Skin of body (tissue), 2 donors: Measurements from ENCODE around the gene RAB40A. TPM values are rescaled to one million over a fixed set of nuclear protein-coding genes. Genes with fewer than 3 reads are reported as not detected.

Source experiments
- DNase-seq: peaks from one replicate; lab custom pipeline; 2025; lab: John Stamatoyannopoulos, UW
- total RNA-seq: library from RNA; depleted of rRNA; stranded (reverse); fragments of >200 nt; gene quantifications from one replicate; pipeline ENCODE4 v1.2.3, GENCODE V29; 2014

RAB40A gene
- total RNA-seq: 0.30 TPM

- no peak for DNase-seq
Measured at GRCh38 chrX:103519389-103519788, at the start of gene RAB40A. RAB40A (minus strand) TSS chrX:103519489; CDS start chrX:103500756, 18,733 bp downstream.

GRCh38 chrX:103565752-103566151, 46.5 kb upstream of the RAB40A start:
- DNase-seq: no peak

- DNase-seq: no peak
Measured at GRCh38 chrX:103565197-103565596, 45.9 kb upstream of the RAB40A start.

GRCh38 chrX:103562801-103563200, 43.5 kb upstream of the RAB40A start:
- DNase-seq: no peak

GRCh38 chrX:103560256-103560655, 41.0 kb upstream of the RAB40A start:
- no peak for DNase-seq

- DNase-seq: no peak
Measured at GRCh38 chrX:103556963-103557612, 37.8 kb upstream of the RAB40A start.

- DNase-seq: peak; percentile 3
Measured at GRCh38 chrX:103554687-103555424, 35.6 kb upstream of the RAB40A start.

- no peak for DNase-seq
Measured at GRCh38 chrX:103552236-103552635, 32.9 kb upstream of the RAB40A start.

GRCh38 chrX:103550415-103551051, 31.2 kb upstream of the RAB40A start:
- DNase-seq: no peak

- no peak for DNase-seq
Measured at GRCh38 chrX:103549916-103550315, 30.6 kb upstream of the RAB40A start.

GRCh38 chrX:103540145-103540544, 20.9 kb upstream of the RAB40A start:
- DNase-seq: no peak

GRCh38 chrX:103539695-103540094, 20.4 kb upstream of the RAB40A start:
- DNase-seq: no peak

GRCh38 chrX:103538728-103539127, 19.4 kb upstream of the RAB40A start:
- DNase-seq: no peak

- DNase-seq: no peak
Measured at GRCh38 chrX:103537871-103538387, 18.6 kb upstream of the RAB40A start.

- no peak for DNase-seq
Measured at GRCh38 chrX:103536732-103537131, 17.4 kb upstream of the RAB40A start.

GRCh38 chrX:103536071-103536470, 16.8 kb upstream of the RAB40A start:
- DNase-seq: no peak

GRCh38 chrX:103535206-103535605, 15.9 kb upstream of the RAB40A start:
- no peak for DNase-seq

- peak; percentile 28 for DNase-seq
Measured at GRCh38 chrX:103533511-103534216, 14.4 kb upstream of the RAB40A start.

- DNase-seq: peak; percentile 51
Measured at GRCh38 chrX:103531002-103531401, 11.7 kb upstream of the RAB40A start.

GRCh38 chrX:103530545-103530944, 11.3 kb upstream of the RAB40A start:
- no peak for DNase-seq

GRCh38 chrX:103529550-103529949, 10.3 kb upstream of the RAB40A start:
- no peak for DNase-seq

- no peak for DNase-seq
Measured at GRCh38 chrX:103524747-103525146, 5.5 kb upstream of the RAB40A start.
